ENCODE results near the gene WWTR1.

Gene WWTR1

GRCh38 chr3:149655826-149656574 lies 1.8 kb downstream of the WWTR1 start:
- DNase-seq (ENCODE audit: low read depth, low spot score), result no peak

DNA sequence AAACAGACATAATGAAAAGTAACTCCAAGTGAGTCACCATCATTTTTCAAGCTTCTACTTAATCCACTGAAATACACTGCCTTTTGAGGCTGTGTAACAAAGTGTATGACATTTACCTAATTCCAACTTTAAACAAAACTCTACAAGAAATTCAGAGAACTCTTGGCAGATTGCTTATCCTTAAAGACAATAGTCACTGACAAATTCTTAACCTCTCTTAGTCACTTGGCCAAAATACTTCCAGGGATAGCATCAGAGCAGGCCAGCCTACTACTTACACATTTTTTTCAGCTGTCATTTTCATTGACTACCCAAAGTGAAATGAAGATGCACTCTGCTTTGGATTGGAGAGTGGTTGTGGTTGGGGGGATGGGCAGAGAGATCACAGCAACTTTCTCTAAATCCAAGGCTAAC lies 3.6 kb downstream of the WWTR1 start:
- no peak for DNase-seq (ENCODE audit: low read depth, low spot score)

DNA sequence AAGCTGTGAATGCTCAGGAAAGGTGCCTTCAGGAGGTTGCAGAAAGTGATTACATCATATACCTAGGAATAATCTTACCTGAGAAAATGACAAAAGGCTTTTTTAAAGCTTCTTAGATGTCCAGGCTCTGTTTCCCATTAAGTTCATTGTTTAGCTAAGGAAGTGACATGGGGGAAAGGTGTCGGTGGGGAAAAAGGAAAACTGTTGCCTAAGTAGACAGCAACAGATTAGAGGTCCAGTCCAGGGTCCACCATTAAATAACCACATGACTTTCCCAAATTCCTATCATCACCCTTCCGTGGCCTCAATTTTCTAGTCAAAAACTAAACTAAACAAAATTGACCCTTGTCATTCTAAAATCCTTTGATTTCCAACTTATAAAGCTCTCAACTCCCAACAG lies 4.3 kb downstream of the WWTR1 start:
- no peak for DNase-seq (ENCODE audit: low read depth, low spot score)

DNA sequence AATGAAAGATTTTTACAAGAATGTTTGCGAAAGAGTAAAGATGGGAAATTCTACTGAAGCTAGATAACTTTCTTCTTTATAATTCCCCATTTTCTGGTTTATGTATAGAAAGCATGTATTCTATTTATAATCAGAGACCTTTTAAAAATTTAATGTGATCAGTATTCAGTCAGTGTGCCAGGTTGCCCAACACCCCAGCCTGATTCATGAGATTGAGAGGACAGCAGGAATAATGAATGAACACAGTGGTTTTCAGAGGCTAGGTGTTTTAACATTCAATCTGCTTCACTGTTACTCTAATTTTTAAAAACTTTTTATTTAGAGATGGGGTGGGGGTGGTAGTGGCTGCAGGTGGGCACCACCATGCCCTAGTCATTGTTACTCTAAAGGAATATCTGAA lies 4.7 kb downstream of the WWTR1 start:
- DNase-seq (ENCODE audit: low read depth, low spot score), result no peak

GRCh38 chr3:149650828-149651227 lies 7.0 kb downstream of the WWTR1 start:
- DNase-seq (ENCODE audit: low read depth, low spot score), result no peak

- DNase-seq (ENCODE audit: low read depth, low spot score), result no peak
Measured at GRCh38 chr3:149648525-149648924, 9.3 kb downstream of the WWTR1 start.

DNA sequence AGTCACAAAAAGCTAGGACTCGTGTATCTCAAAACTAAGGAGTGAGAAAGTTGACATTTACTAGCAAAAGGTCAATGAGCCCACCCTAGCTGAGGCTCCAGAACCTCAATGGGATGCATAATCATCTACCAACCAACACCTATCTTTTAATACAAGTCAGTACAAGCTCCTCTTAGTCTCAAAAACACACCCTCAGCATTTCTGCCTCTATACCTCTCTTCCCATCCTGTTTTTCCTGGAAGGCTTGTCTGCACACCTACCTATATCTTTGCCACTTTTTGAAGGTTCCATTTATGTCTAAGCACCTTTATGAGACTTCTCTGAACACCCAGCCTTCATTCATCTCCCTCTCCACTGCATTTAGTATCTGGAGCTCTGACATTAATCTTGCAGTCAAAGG lies 10.0 kb downstream of the WWTR1 start:
- no peak for DNase-seq (ENCODE audit: low read depth, low spot score)

DNA sequence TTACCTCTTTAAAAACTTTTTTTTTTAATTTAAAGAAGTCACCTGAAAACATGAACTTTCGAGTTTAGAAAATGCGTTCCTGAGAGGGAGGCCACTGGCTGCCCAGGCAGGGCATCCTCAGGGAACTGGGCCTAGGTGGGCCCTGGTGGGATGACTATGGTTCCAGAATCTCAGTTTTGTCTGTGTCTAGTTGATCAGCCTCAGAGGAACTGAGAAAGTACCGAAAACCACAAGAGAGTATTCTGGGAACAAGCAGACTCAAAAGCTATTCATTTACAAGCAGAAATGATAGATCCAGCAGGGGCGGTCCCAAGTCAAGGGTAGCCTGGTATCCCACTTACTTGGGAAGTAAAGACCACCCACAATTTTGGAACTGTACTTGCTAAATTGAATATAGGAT lies 10.5 kb downstream of the WWTR1 start:
- DNase-seq (ENCODE audit: low read depth, low spot score), result no peak

GRCh38 chr3:149646181-149646766 lies 11.6 kb downstream of the WWTR1 start:
- DNase-seq (ENCODE audit: low read depth, low spot score), result no peak

DNA sequence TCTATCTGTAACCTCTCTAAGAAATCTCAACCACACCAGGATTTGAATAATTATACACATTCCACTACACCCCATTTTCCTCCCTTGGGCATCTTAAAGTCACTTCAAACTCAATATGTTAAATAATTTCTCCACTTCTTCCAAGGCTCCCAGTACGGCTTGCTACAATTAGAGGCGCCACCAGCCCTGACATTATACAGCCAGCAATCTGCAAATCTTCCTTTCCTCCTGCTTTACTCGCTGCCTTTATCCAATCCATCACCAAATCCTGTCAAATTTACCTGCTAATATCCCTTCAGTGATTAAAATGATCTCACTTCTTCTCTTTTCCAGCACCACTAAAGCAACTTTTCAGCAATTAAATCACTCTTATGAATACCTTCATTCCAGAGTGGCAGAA lies 13.9 kb downstream of the WWTR1 start:
- DNase-seq (ENCODE audit: low read depth, low spot score), result no peak

DNA sequence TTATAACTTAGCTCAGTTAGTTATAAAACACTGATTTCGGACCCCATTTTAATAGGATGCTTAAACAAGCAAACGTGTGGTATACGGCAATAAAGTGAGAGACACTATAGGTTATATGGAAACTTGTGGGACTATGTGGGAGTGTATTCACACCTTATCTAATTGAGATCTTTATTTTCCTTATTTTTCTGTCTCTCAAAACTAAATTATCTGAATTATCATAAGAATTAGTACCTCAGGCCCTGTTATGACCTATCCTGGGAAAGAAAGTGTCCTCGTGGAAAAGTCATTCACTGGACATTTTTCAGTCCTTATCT lies 14.4 kb downstream of the WWTR1 start:
- no peak for DNase-seq (ENCODE audit: low read depth, low spot score)

GRCh38 chr3:149640976-149641728 lies 16.7 kb downstream of the WWTR1 start:
- no peak for DNase-seq (ENCODE audit: low read depth, low spot score)

- no peak for DNase-seq (ENCODE audit: low read depth, low spot score)
Measured at GRCh38 chr3:149639093-149639486, 18.7 kb downstream of the WWTR1 start.

DNA sequence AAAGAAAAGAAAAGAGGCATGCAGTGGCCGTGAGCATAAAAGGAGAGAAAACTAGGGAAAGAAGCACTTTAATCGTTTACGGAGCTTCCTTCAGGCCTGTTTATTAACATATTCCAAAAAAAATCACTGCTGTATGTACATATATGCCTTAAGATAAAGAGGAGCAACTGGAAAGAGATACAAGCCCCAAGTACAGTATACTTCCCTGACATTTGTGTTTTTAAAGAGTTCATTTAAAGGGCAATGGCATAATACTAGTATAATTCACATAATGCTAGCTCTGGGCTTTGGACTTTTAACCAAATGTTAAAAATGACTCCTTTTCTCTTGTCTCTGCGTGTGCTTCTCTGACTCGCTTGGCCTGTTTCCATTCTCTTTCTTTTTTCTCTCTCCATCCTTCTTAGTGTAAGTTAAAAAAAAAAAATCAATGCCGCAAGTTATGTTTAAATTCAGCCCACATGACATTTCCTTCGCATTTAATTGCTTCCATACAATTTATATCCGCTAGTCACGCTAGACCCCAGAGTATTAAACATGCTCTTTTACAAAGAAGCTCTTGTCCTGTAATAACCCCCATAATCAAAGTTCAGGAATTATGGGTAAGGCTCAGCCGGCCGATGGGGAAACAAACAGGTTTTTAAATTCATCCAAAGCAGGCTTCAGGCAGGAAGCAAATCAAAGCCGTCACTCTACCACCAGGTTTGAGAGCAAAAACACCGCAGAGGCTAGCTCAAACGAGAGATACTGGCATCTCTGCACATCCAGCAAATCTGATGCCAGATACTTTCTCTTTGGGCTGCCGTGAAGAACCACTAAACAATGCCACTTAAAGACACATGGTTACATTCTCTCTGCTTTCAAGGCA lies 19.4 kb downstream of the WWTR1 start:
- DNase-seq (ENCODE audit: low read depth, low spot score), result no peak

DNA sequence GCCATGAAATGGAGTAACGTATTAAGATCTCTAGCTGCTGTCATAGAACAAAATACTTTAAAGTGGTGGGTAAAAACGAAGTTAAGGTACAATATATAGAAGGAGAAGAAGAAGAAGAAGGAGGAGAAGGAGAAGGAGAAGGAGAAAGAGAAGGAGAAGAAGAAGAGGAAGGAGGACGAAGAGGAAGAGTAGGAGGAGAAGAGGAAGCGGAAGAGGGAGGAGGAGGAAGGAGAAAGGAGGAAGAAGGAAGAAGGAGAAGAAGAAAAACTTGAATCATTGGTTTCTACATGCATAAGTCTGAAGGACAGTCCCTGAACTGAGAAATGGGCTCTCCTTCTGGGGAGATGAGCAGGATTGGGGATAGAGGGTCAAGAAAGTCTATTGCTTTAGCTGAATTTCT lies 22.4 kb downstream of the WWTR1 start:
- no peak for DNase-seq (ENCODE audit: low read depth, low spot score)

- no peak for DNase-seq (ENCODE audit: low read depth, low spot score)
Measured at GRCh38 chr3:149634573-149634972, 23.3 kb downstream of the WWTR1 start.

DNA sequence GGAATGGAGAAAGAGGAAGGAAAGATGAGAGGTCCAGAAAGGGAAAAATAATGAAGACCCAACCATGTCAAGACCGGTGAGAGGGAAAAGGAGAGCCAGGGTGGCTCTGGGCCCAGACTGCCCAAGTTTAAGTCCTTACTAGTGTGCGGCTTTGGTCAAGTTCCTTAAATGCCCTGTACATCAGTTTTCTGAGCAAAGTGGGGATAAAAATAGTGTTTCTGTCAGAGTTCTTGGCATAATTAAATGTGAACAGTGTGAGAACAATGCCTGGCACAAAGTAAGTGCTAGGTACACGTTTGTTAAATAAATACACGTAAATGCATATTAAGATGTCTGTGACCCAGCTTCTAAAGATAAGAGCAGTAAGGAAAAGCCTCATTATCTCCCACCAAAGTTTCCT lies 23.8 kb downstream of the WWTR1 start:
- no peak for DNase-seq (ENCODE audit: low read depth, low spot score)

DNA sequence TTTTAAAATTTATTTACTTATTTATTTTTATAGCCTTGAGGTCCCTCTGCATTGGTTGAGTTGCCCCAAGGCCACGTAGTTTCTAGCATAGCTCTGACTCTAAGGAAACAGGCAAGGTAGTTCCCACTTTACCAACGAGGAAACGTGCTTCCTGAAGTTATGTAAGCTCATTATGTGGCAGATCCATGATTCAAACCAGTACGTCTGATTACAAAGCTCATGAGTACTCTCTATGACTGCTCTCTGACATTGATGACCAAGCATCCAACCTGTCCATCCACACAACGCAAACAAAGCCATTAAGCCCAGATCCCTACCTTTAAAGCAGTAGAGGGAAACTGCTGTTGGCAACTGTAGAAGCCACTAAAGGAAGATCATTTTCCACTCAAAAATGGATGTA lies 25.6 kb downstream of the WWTR1 start:
- DNase-seq (ENCODE audit: low read depth, low spot score), result no peak

GRCh38 chr3:149630806-149631205 lies 27.0 kb downstream of the WWTR1 start:
- no peak for DNase-seq (ENCODE audit: low read depth, low spot score)

GRCh38 chr3:149628957-149629670 lies 28.7 kb downstream of the WWTR1 start:
- no peak for DNase-seq (ENCODE audit: low read depth, low spot score)

- no peak for DNase-seq (ENCODE audit: low read depth, low spot score)
Measured at GRCh38 chr3:149626671-149627070, 31.2 kb downstream of the WWTR1 start.

- DNase-seq (ENCODE audit: low read depth, low spot score), result no peak
Measured at GRCh38 chr3:149625795-149626194, 32.0 kb downstream of the WWTR1 start.

Measured in activated naive CD8-positive, alpha-beta T cell treated with anti-CD3 and anti-CD28 coated beads, Interleukin-2, amount 50 U/mL, for 16 hours (primary cell).